Esophagus squamous epithelium (tissue), 5 donors: Measurements from ENCODE around the gene SLC35A3. TPM values are rescaled to one million over a fixed set of nuclear protein-coding genes. Genes with fewer than 3 reads are reported as not detected.

ENCODE experiments used
- DNase-seq: peaks from one replicate; lab custom pipeline; 2025; lab: John Stamatoyannopoulos, UW
- H3K27ac ChIP-seq, 4 donors: fragments of 200-600 bp; sonication (generic); one replicate each; pipeline ENCODE4 v1.5.1; 2016 to 2019; ENCODE audit warnings: mild to moderate bottlenecking in 1 of 4
- H3K27me3 ChIP-seq, 4 donors: fragments of 200-600 bp; sonication (generic); 1 replicate in 3 of 4; 2 replicates in 1 of 4; pipeline versions ENCODE4 v1.5.1 to v1.6.0; 2017 to 2021; ENCODE audit warnings: antibody characterized with exemption in 1 of 4
- H3K36me3 ChIP-seq, 3 donors: fragments of 200-600 bp; sonication (generic); one replicate each; pipeline ENCODE4 v1.5.1; 2016 to 2019
- H3K4me1 ChIP-seq, 3 donors: fragments of 200-600 bp; sonication (generic); one replicate each; pipeline ENCODE4 v1.5.1; 2017 to 2019
- H3K4me3 ChIP-seq, 4 donors: fragments of 200-600 bp; sonication (generic); 1 replicate in 3 of 4; 2 replicates in 1 of 4; pipeline ENCODE4 v1.5.1; 2016 to 2019; ENCODE audit warnings: mild to moderate bottlenecking in 2 of 4, moderate library complexity in 1 of 4
- H3K9me3 ChIP-seq, 3 donors: fragments of 200-600 bp; sonication (generic); one replicate each; pipeline ENCODE4 v1.5.1; 2016 to 2019
- CTCF ChIP-seq, 6 experiments: fragments of 450-650 bp in 4 of 6; fragments of 200-600 bp in 2 of 6; sonication (generic) in 2 of 6; IDR thresholded peaks; one replicate each; pipeline ENCODE4 v1.5.1; 2016 to 2019; ENCODE audit warnings: antibody characterized with exemption in 6 of 6, mild to moderate bottlenecking in 4 of 6, moderate library complexity in 4 of 6
- POLR2A ChIP-seq, 4 donors: fragments of 450-650 bp; IDR thresholded peaks; one replicate each; pipeline ENCODE4 v1.6.1; 2017; ENCODE audit warnings: antibody characterized with exemption in 4 of 4, mild to moderate bottlenecking in 4 of 4, moderate library complexity in 3 of 4
- WGBS, 2 donors: methylation state at CpG; one replicate each; pipeline ENCODE4 v1.1.5; 2018; 5-methylcytosine and 5-hydroxymethylcytosine counted together
- intact Hi-C: fragments of 100-400 bp; cut with DNase I; formaldehyde crosslinking; loops from one replicate; pipeline ENCODE4 v1.15.0; 2022
- total RNA-seq, 4 donors: library from RNA; depleted of rRNA; stranded (reverse); fragments of >200 nt; gene quantifications; one replicate each; pipeline ENCODE4 v1.1.0, GENCODE V29; 2016
- donor health status: DM: yes; HTN: yes; CAD: no.

Gene SLC35A3
- total RNA-seq, 4 donors from 2014 or later = 25.1 to 47.5 (median 28.9) TPM

- 92% methylated on average over 1 of the region's 1 CpG for WGBS, 2 donors
- no peak for TF ChIP-seq POLR2A (IDR thresholded peaks at IDR 0.05)
- no peak for TF ChIP-seq CTCF (IDR thresholded peaks at IDR 0.05)
- Histone ChIP-seq H3K27ac (no peak overlapping the region), H3K27me3 (no peaks in the 10 kb centered on the region), H3K4me3 (no peak overlapping the region), H3K36me3 (peaks cover 0 to 23% (median 0%) of the 10 kb centered on the region in 3 donors), H3K9me3 (peaks cover 0 to 20% (median 6%) of the 10 kb centered on the region in 3 donors), H3K4me1 (peaks cover 0 to 7% (median 0%) of the 10 kb centered on the region in 3 donors)
- intact Hi-C loops = no loop called here
- DNase-seq = no peak
Measured at GRCh38 chr1:99988210-99988765, 18.5 kb downstream of the SLC35A3 start.

DNA sequence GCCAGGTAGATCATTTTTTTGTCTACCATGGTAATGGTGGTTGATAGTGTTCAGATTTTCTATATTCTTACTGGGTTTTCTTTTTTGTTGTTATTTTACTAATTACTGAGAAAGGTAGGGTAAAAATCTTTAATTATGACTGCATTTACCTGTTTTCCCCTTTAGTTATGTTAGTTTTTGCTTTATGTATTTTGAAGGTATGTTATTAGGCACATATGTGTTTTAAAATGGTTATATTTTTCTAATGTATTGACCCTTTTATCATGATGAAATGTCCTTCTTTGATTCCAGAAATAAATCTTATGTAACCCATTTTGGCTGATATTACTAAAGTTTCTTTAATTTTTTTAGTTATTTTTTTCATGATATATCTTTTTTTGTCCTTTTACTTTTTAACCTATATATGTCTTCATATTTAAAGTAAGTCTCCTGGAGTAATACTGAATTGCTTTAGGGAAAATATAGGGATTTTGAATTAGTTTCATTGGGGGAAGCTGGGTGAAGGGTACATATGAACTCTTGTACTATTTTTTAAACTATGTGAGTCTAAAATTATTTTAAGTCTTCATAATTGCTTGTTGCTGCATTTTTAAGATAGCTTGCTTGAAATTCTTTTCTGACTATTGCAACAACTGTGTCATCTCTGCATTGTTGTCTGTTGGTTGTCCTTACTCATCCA lies 22.4 kb downstream of the SLC35A3 start:
- TF ChIP-seq CTCF (IDR thresholded peaks at IDR 0.05) = no peak
- TF ChIP-seq POLR2A (IDR thresholded peaks at IDR 0.05) = no peak
- peaks cover 0 to 20% (median 6%) of the 10 kb centered on the region in 3 donors for H3K9me3 ChIP-seq

GRCh38 chr1:99992760-99993467 lies 23.1 kb downstream of the SLC35A3 start:
- H3K9me3 ChIP-seq = peaks cover 0 to 20% (median 6%) of the 10 kb centered on the region in 3 donors
- H3K4me1 ChIP-seq = no peaks in the 10 kb centered on the region
- H3K36me3 ChIP-seq = peaks cover 0 to 52% (median 0%) of the 10 kb centered on the region in 3 donors
- no peak for DNase-seq
- H3K27me3 ChIP-seq = no peaks in the 10 kb centered on the region
- 86 to 90% methylated on average over 3 of the region's 3 CpGs for WGBS, 2 donors
- intact Hi-C loops = no loop called here
- no peak overlapping the region for H3K27ac ChIP-seq
- no peak overlapping the region for H3K4me3 ChIP-seq
- TF ChIP-seq POLR2A (IDR thresholded peaks at IDR 0.05) (no peak), CTCF (IDR thresholded peaks at IDR 0.05) (no peak)

More for the DNA sequence above, 22.4 kb downstream of the SLC35A3 start:
- H3K27me3 ChIP-seq = no peaks in the 10 kb centered on the region
- peaks cover 0 to 47% (median 0%) of the 10 kb centered on the region in 3 donors for H3K36me3 ChIP-seq
- no peaks in the 10 kb centered on the region for H3K4me1 ChIP-seq
- intact Hi-C loops = no loop called here
- H3K27ac ChIP-seq = no peak overlapping the region
- no peak for DNase-seq
- H3K4me3 ChIP-seq = no peak overlapping the region

- Histone ChIP-seq H3K4me1 (no peaks in the 10 kb centered on the region), H3K27me3 (no peaks in the 10 kb centered on the region), H3K4me3 (no peak overlapping the region), H3K27ac (no peak overlapping the region), H3K9me3 (peaks cover 0 to 20% (median 6%) of the 10 kb centered on the region in 3 donors), H3K36me3 (peaks cover 0 to 57% (median 0%) of the 10 kb centered on the region in 3 donors)
- TF ChIP-seq CTCF (IDR thresholded peaks at IDR 0.05) = no peak
- no peak for TF ChIP-seq POLR2A (IDR thresholded peaks at IDR 0.05)
- intact Hi-C loops = no loop called here
- WGBS, 2 donors = 96 to 97% methylated on average over 5 of the region's 5 CpGs
- DNase-seq = no peak
Measured at GRCh38 chr1:99993468-99993845, 23.7 kb downstream of the SLC35A3 start.

- Histone ChIP-seq H3K27me3 (no peaks in the 10 kb centered on the region), H3K27ac (no peak overlapping the region), H3K36me3 (peaks cover 0 to 61% (median 0%) of the 10 kb centered on the region in 3 donors), H3K4me3 (no peak overlapping the region), H3K4me1 (no peaks in the 10 kb centered on the region), H3K9me3 (peaks cover 0 to 20% (median 6%) of the 10 kb centered on the region in 3 donors)
- intact Hi-C loops = no loop called here
- TF ChIP-seq POLR2A (IDR thresholded peaks at IDR 0.05) = no peak
- TF ChIP-seq CTCF (IDR thresholded peaks at IDR 0.05) = no peak
- 46 to 67% methylated on average over 3 of the region's 3 CpGs for WGBS, 2 donors
- no peak for DNase-seq
Measured at GRCh38 chr1:99994496-99994895, 24.7 kb downstream of the SLC35A3 start.
